Measurements from ENCODE around the gene FAM221B.
A peak's percentile ranks its signal among the peaks of the same experiment; 100 is the strongest.

Gene FAM221B

DNA sequence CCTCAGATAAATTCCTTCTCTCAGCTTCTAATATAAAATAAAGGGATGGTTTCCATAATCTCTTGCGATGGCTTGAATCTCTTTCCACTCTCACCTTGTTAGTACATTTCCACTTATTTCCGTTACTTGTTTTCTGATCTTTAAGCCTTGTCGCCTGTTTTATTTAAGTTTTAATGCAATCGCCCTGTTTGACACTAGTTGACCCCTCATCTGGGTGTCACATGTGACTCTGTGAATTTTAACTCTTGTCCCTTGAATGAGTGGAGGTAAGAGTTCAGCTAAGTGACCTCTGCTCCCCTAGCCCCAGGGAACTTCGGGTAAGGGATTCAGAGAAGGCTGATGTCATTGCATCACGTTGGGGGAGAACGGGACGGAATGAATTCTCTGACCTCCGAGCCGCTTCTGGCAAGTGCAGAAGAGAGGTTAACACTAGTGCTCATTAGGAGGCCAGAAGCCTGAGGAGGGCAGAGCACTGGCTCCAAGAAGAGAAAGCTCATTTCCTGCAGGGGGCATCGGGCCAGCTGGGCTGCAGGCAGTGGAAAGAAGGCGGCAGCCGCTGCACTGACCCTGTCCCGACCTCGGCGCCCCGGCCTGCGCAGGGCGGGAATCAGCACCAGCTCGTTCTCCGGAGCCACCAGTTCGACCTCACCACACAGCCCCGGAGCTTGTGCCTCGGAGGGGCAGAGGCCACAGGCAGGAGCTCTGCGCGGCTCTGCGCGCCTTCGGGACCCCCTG is 14.3 kb downstream of the FAM221B start:
- H3K4me3 ChIP-seq (ENCODE audit: low read depth, low read length): peak overlapping the region; percentile 82
- TF ChIP-seq CTCF (IDR thresholded peaks at IDR 0.05; ENCODE audit: low read depth, low read length, missing control alignments): peak; percentile 47
- H3K27ac ChIP-seq: peak overlapping the region; percentile 59
- no peaks in the 10 kb centered on the region for H3K27me3 ChIP-seq (replicated peaks)
- no peaks in the 10 kb centered on the region for H3K36me3 ChIP-seq (replicated peaks)
- no peak for DNase-seq
- in situ Hi-C loops (cut with HindIII; ENCODE audit: low pct_ligation_motif_present, low sequenced_read_pairs): no loop called here

- DNase-seq: no peak
- H3K4me3 ChIP-seq (ENCODE audit: low read depth, low read length): no peak overlapping the region
- TF ChIP-seq CTCF (IDR thresholded peaks at IDR 0.05; ENCODE audit: low read depth, low read length, missing control alignments): peak; percentile 68
- H3K27ac ChIP-seq: no peak overlapping the region
- H3K27me3 ChIP-seq (replicated peaks): no peaks in the 10 kb centered on the region
- in situ Hi-C loops (cut with HindIII; ENCODE audit: low pct_ligation_motif_present, low sequenced_read_pairs): no loop called here
- H3K36me3 ChIP-seq (replicated peaks): no peaks in the 10 kb centered on the region
Observed at GRCh38 chr9:35813434-35814105, 15.0 kb downstream of the FAM221B start.

GRCh38 chr9:35812025-35812602 is 16.4 kb downstream of the FAM221B start, which contains the start of gene SPAG8:
TSS of gene SPAG8 (minus strand) at chr9:35812262. CDS start at chr9:35812147, 115 bp downstream.
- peak within 1 kb of the TSS; percentile 32 for H3K27ac ChIP-seq
- no peaks in the 10 kb centered on the region for H3K27me3 ChIP-seq (replicated peaks)
- in situ Hi-C loops (cut with HindIII; ENCODE audit: low pct_ligation_motif_present, low sequenced_read_pairs): no loop called here
- TF ChIP-seq CTCF (IDR thresholded peaks at IDR 0.05; ENCODE audit: low read depth, low read length, missing control alignments): no peak
- H3K36me3 ChIP-seq (replicated peaks): no peaks in the 10 kb centered on the region
- H3K4me3 ChIP-seq (ENCODE audit: low read depth, low read length): peak within 1 kb of the TSS; percentile 59
- DNase-seq: peak; percentile 96

DNA sequence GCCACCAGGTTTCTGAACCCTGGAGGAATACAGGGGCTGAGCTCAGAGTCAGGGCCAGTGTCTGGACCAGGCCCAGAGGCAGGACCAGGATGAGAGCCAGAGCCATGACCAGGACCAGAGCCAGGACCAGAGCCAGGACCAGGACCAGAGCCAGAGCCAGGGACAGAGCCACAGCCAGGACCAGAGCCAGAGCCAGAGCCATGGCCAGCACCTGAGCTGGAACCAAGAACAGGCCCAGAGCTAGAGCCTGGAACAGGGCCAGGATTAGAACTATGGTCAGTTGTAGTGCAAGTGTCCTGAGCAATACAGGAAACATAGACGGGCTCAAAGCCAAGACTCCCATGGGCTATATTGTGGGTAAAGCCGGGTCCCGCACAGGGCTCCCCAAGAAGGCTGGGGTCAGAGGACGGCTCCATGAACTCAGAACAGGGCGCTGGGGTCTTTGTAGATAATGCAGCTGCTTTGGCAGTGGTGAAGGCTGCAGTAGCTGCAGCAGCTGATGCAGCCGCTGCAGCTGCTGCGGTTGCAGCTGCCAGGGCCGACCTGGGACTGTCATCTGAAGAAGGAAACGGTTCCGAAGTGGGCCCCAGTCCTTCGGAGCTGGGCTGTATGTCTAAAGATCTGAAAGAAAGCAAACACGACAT is 17.0 kb downstream of the FAM221B start:
- no peak for TF ChIP-seq CTCF (IDR thresholded peaks at IDR 0.05; ENCODE audit: low read depth, low read length, missing control alignments)
- no peak overlapping the region for H3K27ac ChIP-seq
- no peaks in the 10 kb centered on the region for H3K36me3 ChIP-seq (replicated peaks)
- in situ Hi-C loops (cut with HindIII; ENCODE audit: low pct_ligation_motif_present, low sequenced_read_pairs): no loop called here
- peak overlapping the region; percentile 59 for H3K4me3 ChIP-seq (ENCODE audit: low read depth, low read length)
- no peaks in the 10 kb centered on the region for H3K27me3 ChIP-seq (replicated peaks)
- DNase-seq: no peak

DNA sequence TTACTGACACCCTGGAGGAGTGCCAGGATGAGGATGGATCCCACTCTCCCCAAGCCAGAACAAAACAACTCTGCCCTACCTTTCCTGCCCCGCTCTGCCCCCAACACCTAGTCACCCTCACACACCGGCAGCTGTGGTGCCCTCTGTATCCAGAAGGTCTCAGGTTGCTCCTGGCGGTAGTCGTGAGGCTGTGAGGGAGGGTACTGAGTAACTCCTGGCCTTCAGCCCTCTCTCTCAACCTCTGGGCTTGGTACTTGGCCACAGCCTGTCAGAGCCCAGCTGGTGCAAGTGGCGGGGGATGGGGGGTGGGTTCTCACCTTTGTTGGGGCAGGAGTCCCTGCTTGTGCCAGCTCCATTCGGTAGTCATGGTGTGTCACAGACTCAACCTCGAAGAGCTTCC is 18.4 kb downstream of the FAM221B start:
- in situ Hi-C loops (cut with HindIII; ENCODE audit: low pct_ligation_motif_present, low sequenced_read_pairs): no loop called here
- H3K27me3 ChIP-seq (replicated peaks): no peaks in the 10 kb centered on the region
- no peak for DNase-seq
- TF ChIP-seq CTCF (IDR thresholded peaks at IDR 0.05; ENCODE audit: low read depth, low read length, missing control alignments): no peak
- H3K4me3 ChIP-seq (ENCODE audit: low read depth, low read length): no peak overlapping the region
- peaks cover 3% of the 10 kb centered on the region for H3K36me3 ChIP-seq (replicated peaks)
- H3K27ac ChIP-seq: no peak overlapping the region

All from brain microvascular endothelial cell (primary cell).